WTC11 (cell line): ENCODE measurements around the gene RPL38. TPM values are rescaled to one million over a fixed set of nuclear protein-coding genes. Genes with fewer than 3 reads are reported as not detected.
A peak's percentile ranks its signal among the peaks of the same experiment; 100 is the strongest.

Experiments used
- ATAC-seq: fragments of 200-7000 bp; cut with Tn5 transposase; 2 replicates; pipeline ENCODE4 v1.10.0; 2021; ENCODE audit warnings: mild to moderate bottlenecking, moderate library complexity
- CTCF ChIA-PET: fragments of 300-600 bp; sonication (Branson Sonifier 250); formaldehyde crosslinking; loops from one replicate; lab custom pipeline; 2021; ENCODE audit warnings: antibody characterized with exemption; lab: Charles Lee
- POLR2A ChIA-PET: fragments of 350-600 bp; sonication (Branson Sonifier 250); formaldehyde crosslinking; loops from one replicate; lab custom pipeline; 2021; ENCODE audit warnings: antibody characterized with exemption; lab: Charles Lee
- DNase-seq: peaks from one replicate; pipeline ENCODE4 v3.0.0; 2021; ENCODE audit warnings: low spot score
- H3K27ac Mint-ChIP-seq: 2 replicates; pipeline ENCODE4 v1.8.0; 2021; ENCODE audit warnings: mixed read lengths
- H3K27me3 Mint-ChIP-seq: 2 replicates; pipeline ENCODE4 v1.8.0; 2021; ENCODE audit warnings: low read depth, mild to moderate bottlenecking, moderate library complexity, mixed read lengths
- H3K36me3 Mint-ChIP-seq: 2 replicates; pipeline ENCODE4 v1.8.0; 2021; ENCODE audit warnings: mixed read lengths
- H3K4me1 Mint-ChIP-seq: 2 replicates; pipeline ENCODE4 v1.8.0; 2022; ENCODE audit warnings: mixed read lengths
- H3K4me3 Mint-ChIP-seq: 2 replicates; pipeline ENCODE4 v1.8.0; 2021; ENCODE audit warnings: mild to moderate bottlenecking, moderate library complexity, mixed read lengths
- H3K9me3 Mint-ChIP-seq: 2 replicates; pipeline ENCODE4 v1.8.0; 2021; ENCODE audit warnings: mixed read lengths
- AFF4 ChIP-seq: sonication (generic); formaldehyde crosslinking; IDR thresholded peaks from 2 replicates; pipeline ENCODE4 v1.8.1; 2023; ENCODE audit warnings: mild to moderate bottlenecking, missing genetic modification reagents, borderline replicate concordance
- E2F1 ChIP-seq: sonication (generic); formaldehyde crosslinking; IDR thresholded peaks from 2 replicates; pipeline ENCODE4 v1.8.0; 2022; ENCODE audit warnings: mild to moderate bottlenecking, missing genetic modification reagents
- ESRRA ChIP-seq: sonication (generic); formaldehyde crosslinking; IDR thresholded peaks from 2 replicates; pipeline ENCODE4 v1.8.1; 2022; ENCODE audit warnings: mild to moderate bottlenecking, missing genetic modification reagents, borderline replicate concordance
- FOXJ3 ChIP-seq: sonication (generic); formaldehyde crosslinking; IDR thresholded peaks from 2 replicates; pipeline ENCODE4 v1.9.0; 2021; ENCODE audit warnings: missing genetic modification reagents, mild to moderate bottlenecking, borderline replicate concordance
- GRHL2 ChIP-seq: fragments of 250-450 bp; sonication (Bioruptor Pico); IDR thresholded peaks from 2 replicates; pipeline ENCODE4 v1.8.0; 2022; ENCODE audit warnings: mild to moderate bottlenecking, moderate library complexity; ENCODE audit not compliant: insufficient replicate concordance, severe bottlenecking
- NR1H2 ChIP-seq: sonication (generic); formaldehyde crosslinking; IDR thresholded peaks from 2 replicates; pipeline ENCODE4 v1.9.0; 2021; ENCODE audit warnings: mild to moderate bottlenecking, moderate library complexity, missing genetic modification reagents
- SMAD3 ChIP-seq: sonication (generic); formaldehyde crosslinking; IDR thresholded peaks from 2 replicates; pipeline ENCODE4 v1.8.0; 2022; ENCODE audit warnings: missing genetic modification reagents, mild to moderate bottlenecking, borderline replicate concordance
- SP1 ChIP-seq: sonication (generic); formaldehyde crosslinking; conservative IDR thresholded peaks from 2 replicates; pipeline ENCODE4 v1.8.1; 2022; ENCODE audit warnings: missing genetic modification reagents
- TCF7 ChIP-seq: sonication (generic); formaldehyde crosslinking; IDR thresholded peaks from 2 replicates; pipeline ENCODE4 v1.8.0; 2022; ENCODE audit warnings: mild to moderate bottlenecking, low read depth, missing genetic modification reagents, moderate library complexity
- USF2 ChIP-seq: sonication (generic); formaldehyde crosslinking; IDR thresholded peaks from 2 replicates; pipeline ENCODE4 v1.8.1; 2023; ENCODE audit warnings: mild to moderate bottlenecking, missing genetic modification reagents, moderate library complexity
- ZMAT4 ChIP-seq: fragments of 250-450 bp; sonication (Bioruptor Pico); IDR thresholded peaks from 2 replicates; pipeline ENCODE4 v1.9.0; 2021; ENCODE audit warnings: mild to moderate bottlenecking
- ZNF317 ChIP-seq: sonication (generic); formaldehyde crosslinking; IDR thresholded peaks from 2 replicates; pipeline ENCODE4 v1.8.1; 2023; ENCODE audit warnings: low read depth, mild to moderate bottlenecking, moderate library complexity, missing genetic modification reagents, borderline replicate concordance
- ZNF425 ChIP-seq: fragments of 250-450 bp; sonication (Bioruptor Pico); conservative IDR thresholded peaks from 2 replicates; pipeline ENCODE4 v1.9.0; 2021; ENCODE audit warnings: mild to moderate bottlenecking
- ZNF532 ChIP-seq: fragments of 250-450 bp; sonication (Bioruptor Pico); IDR thresholded peaks from 2 replicates; pipeline ENCODE4 v1.9.0; 2021; ENCODE audit warnings: mild to moderate bottlenecking, borderline replicate concordance
- total RNA-seq: library from RNA; stranded (reverse); gene quantifications from 3 replicates; pipeline ENCODE4 v1.2.3, GENCODE V29; 2021

The RPL38 gene
- total RNA-seq, 1 experiment from 2014 or later, result 1,170 TPM

- 0 out of 2 replicates have a peak overlapping the region, but pooled peaks have one; percentile 32 for H3K27ac Mint-ChIP-seq
- no peak for DNase-seq
- POLR2A ChIA-PET, result no interaction called here
Measured at GRCh38 chr17:74226252-74226651, 22.8 kb downstream of the RPL38 start.

GRCh38 chr17:74227271-74228080 is 24.0 kb downstream of the RPL38 start:
- Mint-ChIP-seq H3K4me3 (no peak overlapping the region), H3K27me3 (no peaks in the 10 kb centered on the region), H3K4me1 (no peaks in the 10 kb centered on the region), H3K9me3 (no peaks in the 10 kb centered on the region), H3K36me3 (no peaks in the 10 kb centered on the region), H3K27ac (no peak overlapping the region)
- CTCF ChIA-PET, result no interaction called here
- POLR2A ChIA-PET, result no interaction called here
- no peak for ATAC-seq
- no peak for DNase-seq
- TF ChIP-seq ESRRA, result no peak
- no peak for TF ChIP-seq AFF4 (CRISPR knock-in tag)
- TF ChIP-seq SP1 (CRISPR knock-in tag), result no peak
- TF ChIP-seq NR1H2, result no peak
- no peak for TF ChIP-seq SMAD3 (CRISPR knock-in tag)
- TF ChIP-seq ZNF425 (CRISPR knock-in tag), result no peak

More at GRCh38 chr17:74226252-74226651, 22.8 kb downstream of the RPL38 start:
- no peaks in the 10 kb centered on the region for H3K27me3 Mint-ChIP-seq
- H3K36me3 Mint-ChIP-seq, result no peaks in the 10 kb centered on the region
- H3K9me3 Mint-ChIP-seq, result no peaks in the 10 kb centered on the region
- ATAC-seq, result no peak
- no peaks in the 10 kb centered on the region for H3K4me1 Mint-ChIP-seq
- TF ChIP-seq ZMAT4 (CRISPR knock-in tag) (no peak), TCF7 (CRISPR knock-in tag) (no peak), E2F1 (CRISPR knock-in tag) (no peak), GRHL2 (CRISPR knock-in tag) (no peak), ZNF532 (CRISPR knock-in tag) (no peak), ESRRA (no peak), ZNF317 (CRISPR knock-in tag) (no peak), USF2 (no peak), FOXJ3 (CRISPR knock-in tag) (no peak)
- H3K4me3 Mint-ChIP-seq, result no peak overlapping the region
- CTCF ChIA-PET, result interaction anchor here (1.0 to 1.7 kb wide), 4 partner anchors 13 to 340 kb away, joined by 3 to 4 read pairs (median 4); partner anchors contain the start of gene TTYH2
